HG03097 (cell line): ENCODE data around the gene SLC36A4.
"Not testable (repeated sequence)": the region's sequence is repeated elsewhere in the genome, so short reads cannot be mapped to it uniquely, and the experiment has no call there.

Source experiments
- ATAC-seq: cut with Tn5 transposase; IDR thresholded peaks from one replicate; pipeline ENCODE4 v1.9.1; 2021; ENCODE audit not compliant: unreplicated experiment, low FRiP score

The SLC36A4 gene

DNA sequence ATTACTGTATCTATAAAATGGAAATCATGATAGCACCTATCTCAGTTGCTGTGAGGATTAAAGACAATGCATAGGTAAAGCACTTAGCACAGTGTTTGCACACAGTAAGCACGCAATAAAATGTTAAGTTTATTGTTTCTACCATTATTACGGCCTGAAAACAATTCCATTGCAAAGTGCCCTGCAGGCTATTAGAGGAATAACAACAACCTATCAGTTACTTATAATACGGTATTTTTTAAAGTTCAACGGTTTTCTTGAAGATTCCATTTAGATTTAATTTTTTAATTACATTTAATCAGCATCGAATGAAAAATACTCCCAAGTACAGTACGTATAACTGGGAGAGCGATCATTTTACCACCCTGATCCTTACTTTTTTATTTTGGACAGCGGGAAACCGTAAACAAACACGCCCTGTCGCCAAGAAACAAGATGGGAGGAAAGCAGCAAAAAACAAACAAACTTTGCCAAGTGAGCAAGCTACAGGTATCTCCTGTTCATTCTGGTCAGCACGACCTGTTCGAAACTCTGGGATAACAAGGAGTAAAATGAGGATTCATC is 893 bp downstream of the SLC36A4 start:
- ATAC-seq, result peak; percentile 25

DNA sequence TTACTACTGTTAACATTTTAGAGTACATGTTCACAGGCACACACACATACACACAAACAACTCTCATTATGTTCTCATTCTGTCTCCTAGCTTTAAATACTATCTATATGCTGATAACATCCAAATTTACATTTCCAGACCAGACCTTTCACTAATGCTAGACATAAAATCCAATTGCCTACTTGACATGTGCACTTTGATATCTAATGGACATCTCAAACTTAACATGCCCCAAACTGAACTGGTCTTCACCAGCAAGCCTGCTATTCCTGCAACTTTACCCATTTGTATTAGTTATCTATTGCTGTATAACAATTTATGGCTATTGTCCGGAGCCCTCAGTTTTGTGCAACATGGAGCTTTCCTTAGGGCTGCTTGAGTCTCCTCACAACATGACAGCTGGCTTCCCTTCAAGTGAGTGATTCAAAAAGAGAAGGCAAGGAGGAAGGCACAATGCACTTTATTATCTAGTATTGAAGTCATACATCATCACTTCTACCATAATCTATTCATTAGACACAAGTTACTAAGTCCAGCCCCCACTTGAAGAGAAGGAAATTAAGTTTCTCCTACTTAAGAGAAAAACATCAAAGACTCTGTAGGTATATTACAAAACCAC is 3.0 kb downstream of the SLC36A4 start:
- ATAC-seq, result no peak

DNA sequence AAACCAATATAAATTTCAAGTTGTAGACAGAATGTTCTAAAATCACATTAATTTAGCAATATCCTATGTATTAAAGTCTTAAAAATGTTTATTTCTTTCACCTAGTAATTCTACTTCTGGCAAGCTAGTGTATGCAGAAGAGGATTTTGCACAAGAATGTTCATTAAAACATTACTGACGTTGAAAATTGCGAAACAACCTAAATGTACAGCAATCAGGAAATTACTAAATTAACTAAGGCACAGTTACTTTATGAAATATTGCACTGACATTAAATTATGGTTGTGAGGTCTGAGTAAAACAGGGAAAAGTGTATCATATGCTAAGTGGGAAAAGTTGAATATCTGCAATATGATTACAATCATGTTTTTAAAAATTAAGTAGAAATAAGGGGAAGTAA is 4.1 kb downstream of the SLC36A4 start:
- ATAC-seq, result no peak

DNA sequence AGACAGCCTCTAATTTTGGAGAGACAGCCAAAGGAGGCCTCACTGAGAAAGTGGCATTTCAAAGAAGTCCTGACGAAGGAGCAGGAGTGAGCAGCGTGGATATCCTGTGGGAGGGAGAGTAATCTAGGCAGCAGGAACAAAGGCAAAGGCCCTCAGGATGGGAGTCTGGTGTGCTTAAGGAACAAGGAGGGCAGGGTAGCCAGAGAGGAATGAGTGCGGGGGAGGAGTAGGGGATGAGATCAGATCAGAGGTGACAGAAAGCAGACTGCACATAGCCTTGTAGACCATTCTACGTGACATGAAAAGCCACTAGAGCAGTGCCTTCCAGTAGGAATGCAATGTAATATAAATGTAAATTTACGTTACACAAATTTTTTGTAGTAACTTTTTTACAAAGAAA is 5.6 kb downstream of the SLC36A4 start:
- no peak for ATAC-seq

DNA sequence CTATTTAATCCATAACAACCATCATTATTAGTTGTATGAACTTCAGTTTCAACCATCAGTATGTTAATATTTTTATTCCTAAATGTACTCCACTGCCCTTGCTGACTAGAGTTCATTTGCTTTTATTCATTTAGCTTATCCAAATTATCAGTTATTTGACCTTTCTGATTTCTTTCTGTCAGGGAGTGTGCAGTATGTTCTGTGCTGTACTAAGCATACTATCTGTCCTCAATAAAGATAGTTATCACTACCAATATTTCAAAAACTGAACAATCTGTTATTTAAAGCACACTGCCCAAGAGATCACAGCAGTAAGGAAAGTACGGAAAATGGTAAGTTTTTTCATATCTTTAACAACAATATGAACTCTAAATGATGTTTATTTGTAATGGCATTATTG is 8.3 kb downstream of the SLC36A4 start:
- no peak for ATAC-seq

DNA sequence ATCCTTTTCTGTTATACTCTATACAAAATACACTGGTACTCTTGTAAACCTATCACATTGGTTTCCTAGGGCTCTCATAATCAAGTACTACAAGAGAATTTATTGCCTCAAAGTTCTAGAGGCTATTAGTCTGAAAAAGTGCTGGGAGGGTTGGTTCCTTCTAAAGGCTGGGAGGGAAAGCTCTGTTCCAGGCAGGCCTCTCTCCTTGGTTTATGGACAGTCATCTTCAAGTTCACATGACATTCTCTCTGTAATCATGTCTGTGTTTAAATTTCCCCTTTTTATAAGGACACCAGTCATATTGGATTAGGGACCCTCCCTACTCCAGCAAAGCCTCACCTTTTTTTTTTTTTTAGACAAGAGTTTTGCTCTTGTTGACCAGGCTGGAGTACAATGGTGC is 9.1 kb downstream of the SLC36A4 start:
- ATAC-seq, result no peak

DNA sequence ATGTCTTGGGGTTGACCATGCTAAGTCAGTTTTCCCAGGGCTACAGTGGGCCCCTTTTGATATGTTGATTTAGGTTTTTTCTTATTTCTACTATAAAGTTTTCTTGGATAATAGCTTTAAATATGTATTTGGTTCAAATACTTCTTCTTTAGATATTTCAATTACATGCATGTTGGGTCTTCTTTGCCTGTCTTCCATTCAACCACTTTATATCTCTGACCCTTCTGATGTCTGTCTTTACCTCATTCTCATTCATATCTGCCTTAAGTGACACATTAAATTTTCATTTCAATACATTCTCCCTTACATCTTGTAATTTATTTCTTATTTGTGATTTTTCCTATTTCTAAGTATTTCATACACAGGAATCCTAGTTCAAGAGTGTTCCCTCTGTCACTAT is 10.5 kb downstream of the SLC36A4 start:
- ATAC-seq, result no peak

DNA sequence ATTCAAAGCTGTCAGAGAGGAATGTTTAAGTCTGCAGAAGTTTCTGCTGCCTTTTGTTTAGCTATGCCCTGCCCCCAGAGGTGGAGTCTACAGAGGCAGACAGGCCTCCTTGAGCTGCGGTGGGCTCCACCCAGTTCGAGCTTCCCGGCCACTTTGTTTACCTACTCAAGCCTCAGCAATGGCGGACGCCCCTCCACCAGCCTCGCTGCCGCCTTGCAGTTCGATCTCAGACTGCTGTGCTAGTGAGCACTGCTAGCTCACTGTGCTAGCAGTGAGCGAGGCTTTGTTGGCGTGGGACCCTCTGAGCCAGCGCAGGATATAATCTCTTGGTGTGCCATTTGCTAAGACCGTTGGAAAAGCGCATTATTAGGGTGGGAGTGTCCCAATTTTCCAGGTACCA is 19.9 kb downstream of the SLC36A4 start:
- not testable (repeated sequence) for ATAC-seq

DNA sequence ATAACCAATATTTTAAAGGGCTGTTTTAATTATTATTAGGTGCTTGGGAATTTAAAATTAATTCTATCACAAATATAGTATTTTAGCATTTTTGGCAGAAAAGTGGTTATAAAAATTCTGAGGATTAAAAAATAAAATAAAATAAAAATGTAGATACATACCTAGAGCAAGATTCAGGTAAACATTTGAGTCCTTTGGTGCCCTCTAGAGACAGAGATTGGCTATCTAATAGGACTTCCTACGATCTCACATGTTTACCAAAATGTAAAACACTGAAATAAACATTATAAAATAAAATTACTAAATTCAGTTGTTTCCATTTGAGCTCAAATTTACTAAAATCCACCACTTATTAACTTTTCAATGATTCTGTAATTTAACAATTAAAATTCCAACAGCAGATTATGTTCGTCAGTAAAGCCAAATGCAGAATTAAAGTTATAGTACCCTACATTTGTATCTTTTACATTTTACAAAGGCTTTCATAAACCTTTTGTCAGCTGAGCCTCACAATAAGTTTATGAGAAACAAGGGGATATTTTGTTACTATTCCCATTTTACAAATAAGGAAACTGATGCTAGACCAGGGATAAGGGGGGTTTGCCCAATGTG is 27.7 kb downstream of the SLC36A4 start:
- no peak for ATAC-seq

DNA sequence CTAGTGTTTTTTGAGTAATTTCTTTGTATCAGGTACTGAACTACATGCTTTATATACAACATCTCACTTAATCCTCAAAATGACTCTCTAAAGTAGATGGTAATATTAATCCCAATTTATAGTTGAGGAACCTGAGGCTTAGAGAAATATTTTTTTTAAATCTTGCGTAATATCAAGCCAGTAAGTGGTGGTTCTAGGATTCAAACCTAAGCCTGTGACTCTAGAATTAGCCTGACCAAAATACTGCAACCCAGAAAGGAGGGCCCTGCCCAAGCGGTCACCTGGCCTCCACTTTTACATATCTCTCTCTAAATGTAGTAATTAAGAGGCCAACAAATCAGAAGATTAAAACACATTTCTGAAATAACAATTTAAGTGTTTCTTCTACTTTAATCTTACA is 28.6 kb downstream of the SLC36A4 start:
- ATAC-seq, result no peak

DNA sequence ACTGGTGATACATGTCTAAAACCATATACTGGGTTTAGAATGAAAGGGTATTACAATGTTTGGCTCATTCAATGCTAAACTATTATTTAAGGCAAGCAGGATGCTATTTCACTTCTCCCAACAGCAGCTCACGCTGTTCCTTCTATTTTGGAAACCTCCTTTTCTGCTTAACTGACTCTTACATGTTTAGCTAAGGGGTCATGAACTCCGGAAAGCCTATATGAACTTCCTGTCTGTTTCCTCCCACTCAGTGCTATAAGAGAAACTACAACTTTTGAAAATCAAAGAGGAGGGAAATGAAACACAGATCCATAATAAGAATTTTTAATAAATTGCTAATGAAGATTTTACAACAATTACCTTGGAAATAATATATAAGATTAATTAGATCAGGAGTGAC is 30.9 kb downstream of the SLC36A4 start:
- ATAC-seq, result no peak

DNA sequence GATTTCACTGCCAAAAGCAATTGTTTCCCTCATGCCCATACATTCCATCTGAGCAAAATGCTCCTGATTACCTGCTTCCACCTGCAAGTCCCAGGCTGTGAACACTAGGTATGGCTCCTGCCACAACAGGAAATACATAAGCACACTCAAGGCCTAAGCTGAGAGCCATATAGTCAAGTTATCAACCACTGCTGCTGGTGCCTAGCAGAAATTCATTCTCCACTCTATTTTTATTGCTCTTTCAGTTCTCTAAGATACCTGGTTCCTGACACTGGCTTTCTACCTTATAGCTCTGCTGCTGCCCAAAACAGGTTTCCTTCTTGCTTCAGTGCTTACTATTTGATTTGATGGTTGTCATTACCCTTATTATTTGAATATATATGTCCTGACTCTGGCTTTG is 31.6 kb downstream of the SLC36A4 start:
- ATAC-seq, result no peak

DNA sequence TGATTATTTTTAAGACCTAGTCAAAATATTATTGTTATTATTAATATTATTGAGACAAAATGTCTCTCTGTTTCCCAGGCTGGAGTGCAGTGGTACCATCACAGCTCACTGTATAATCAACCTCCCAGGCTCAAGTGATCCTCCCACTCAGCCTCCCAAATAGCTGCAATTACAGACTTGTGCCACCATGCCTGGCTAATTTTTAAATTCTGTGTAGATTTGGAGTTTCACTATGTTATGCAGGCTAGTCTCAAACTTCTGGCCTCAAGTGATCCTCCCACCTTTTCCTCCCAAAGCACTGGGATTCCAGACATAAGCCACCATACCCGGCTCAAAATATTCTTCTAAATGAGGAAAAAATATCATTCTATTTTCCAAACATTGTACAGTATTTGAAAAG is 37.0 kb downstream of the SLC36A4 start:
- ATAC-seq, result no peak

DNA sequence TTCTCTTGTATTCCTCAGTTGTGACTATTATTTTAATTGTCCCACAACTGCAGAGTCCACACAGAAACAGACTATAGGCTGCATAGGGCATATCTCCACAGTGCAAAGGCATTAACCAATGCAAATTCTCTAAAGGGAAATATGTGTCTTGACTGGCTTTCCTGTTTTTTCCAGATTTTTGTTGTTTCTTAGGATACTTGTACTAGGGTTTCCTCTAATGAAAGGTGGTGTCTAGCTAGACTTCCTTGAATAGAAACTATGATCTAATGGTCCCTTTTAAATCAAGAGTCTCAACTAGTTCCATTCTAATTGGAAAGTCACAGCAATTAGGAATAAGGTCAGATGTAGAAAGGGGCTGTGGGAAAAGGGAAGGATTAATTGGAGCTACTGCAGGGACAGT is 37.6 kb downstream of the SLC36A4 start:
- no peak for ATAC-seq

DNA sequence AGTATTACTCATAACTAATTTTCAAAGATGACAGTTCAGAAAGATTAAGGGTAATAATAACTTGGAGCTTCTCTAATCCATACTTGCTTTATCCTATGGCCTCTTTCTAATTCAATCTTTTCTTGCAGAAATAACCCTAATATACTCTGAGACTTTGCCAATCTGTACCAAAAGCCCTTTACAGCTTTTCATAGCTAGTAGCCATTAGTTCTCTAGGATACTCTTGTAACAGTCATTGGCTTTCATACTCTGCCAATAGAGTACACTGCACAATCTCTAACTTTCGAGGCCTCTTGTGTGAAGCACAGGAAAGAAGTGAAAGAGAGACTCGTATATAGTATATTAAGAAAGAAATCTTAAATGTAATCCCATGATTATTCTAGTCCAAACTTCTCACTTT is 38.1 kb downstream of the SLC36A4 start:
- no peak for ATAC-seq

DNA sequence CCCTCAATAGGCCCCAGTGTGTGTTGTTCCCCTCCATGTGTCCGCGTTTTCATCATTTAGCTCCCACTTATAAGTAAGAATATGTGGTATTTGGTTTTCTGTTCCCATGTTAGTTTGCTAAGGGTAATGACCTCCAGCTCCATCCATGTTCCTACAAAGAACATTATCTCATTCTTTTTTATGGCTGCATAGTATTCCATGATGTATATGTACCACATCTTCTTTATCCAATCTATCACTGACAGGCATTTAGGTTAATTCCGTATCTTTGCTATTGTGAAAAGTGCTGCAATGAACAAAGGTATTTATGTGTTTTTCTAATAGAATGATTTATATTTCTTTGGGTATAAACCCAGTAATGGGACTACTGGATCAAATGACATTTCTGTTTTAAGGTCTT is 42.1 kb downstream of the SLC36A4 start:
- ATAC-seq, result no peak

DNA sequence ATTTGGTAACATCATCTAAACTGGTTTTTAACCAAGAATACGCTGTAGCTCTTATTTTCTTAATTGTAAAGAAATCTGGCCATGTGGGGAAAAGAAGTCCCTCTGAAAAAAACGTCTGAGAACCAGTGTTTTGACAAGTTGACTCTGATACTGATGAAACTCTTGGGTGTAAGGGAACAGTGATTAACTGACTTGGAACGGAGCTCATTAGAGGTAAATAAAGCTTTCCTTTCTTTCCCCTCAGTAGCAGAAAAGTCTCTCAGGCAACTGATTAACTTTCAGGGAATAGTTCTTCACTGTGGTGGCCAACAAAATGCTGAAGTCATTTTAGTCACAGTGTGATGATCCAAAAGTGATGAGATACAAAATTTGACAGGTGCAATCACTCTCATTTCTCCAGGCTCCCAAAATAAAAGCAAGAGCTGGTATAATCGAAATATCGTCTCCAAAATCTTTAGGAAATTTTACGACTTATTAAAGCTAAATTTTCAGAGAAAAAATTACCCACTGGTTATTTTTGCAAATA is 52.3 kb downstream of the SLC36A4 start:
- no peak for ATAC-seq

DNA sequence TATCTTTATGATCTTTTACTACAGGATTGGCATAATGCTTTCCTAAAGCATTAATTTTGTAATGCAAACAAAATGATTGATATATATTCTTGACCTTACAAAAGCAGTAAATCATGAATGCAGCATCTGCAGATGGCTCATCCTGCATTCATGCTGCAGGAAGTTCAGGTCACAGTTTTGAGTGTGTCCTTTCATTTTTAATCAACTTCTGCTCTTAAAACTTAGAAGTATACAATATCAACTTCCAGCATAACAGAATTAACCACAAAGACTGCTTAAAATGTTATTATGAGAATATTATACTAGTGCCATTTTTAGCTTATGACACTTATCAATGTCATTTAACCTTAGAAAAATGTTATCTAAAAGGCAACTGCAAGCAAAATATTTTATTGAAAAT is 54.0 kb downstream of the SLC36A4 start:
- ATAC-seq, result no peak

DNA sequence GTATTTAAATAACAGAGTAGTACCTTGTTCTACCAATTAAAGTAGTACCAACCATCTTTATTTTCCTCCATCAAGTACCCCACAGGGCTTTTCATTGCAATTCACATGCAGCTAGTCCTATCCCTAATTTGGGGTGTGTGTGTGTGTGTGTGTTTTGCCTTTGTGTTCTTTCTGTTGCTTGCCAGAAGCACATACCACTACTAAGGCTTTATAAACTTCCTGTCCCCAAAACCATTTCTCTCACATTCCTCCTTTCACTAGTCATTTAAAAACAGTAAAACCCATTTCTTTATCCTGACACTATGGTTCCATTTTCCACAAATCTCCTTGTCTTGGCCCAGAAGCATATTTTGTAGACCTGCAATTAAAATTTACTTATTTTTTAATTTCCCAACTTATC is 54.6 kb downstream of the SLC36A4 start:
- ATAC-seq, result no peak

DNA sequence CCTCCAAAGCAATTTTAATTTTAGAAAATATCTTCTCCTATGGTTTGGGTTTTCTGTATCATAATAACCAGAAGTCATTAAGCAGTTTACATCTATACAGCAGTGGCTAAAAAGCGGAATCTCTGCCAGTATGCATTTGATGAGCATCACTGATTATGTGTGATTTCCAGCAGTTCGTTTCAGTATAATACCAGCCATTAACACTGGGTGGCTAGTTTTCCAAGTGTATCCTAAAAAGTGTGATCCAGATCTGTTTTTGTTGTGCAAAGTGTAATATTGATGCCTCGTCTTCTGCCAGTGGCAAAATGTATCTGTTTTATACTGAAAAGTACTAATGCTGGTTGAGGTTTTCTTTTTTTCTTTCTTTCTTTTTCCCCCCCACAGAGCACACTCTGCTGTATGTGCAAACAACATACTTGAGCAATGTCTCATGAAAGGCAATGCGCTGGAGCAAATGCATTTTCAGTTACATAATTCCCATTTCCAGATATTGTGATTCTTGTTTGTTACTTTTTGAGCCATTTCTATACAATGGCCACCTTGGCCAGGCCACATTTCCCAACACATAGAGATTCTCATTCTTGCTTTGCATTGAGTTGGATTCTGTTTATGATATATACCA is 64.2 kb downstream of the SLC36A4 start:
- ATAC-seq, result no peak

DNA sequence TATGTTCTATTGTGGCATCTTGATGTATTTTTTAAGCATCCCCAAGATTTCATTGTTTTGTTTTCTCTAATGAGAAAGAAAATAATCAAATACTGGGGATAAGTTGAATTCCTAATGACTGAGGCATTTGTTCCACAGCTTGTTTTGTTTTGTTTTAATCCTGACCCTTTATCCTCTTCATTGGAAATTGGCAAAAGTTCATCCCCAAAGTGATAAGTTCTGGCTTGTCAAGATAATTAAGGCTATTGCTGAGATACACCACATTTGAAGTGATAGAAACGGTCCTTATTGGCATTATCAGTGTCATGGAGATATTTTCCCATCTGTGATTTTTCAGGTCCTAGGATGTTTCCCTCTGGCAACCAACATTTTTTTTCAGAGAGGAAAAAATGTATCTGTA is 65.0 kb downstream of the SLC36A4 start:
- no peak for ATAC-seq

DNA sequence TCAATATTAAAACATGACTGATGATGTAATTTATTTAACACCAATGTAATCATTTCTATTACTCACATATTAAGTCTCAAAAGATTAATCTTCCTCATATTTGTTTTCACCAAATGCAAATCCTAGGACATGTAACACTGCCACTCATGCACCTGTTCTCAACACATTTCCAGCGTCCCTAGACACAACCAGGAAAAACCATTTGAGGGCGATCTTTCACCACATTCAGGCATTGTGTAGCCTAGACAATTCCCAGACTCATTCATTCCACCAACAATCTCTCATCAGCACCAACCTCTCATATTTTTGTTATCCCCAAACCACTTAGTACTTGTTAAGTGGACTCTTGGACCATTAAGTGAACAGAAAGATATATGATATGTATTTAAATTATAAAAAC is 66.1 kb downstream of the SLC36A4 start:
- ATAC-seq, result no peak
